K562 (cell line): ENCODE measurements around the gene PSMD8. TPM values are rescaled to one million over a fixed set of nuclear protein-coding genes. Genes with fewer than 3 reads are reported as not detected.

Experiments
- CBX3 ChIP-seq, 2 experiments: IDR thresholded peaks; 1 replicate in 1 of 2; 2 replicates in 1 of 2; pipeline ENCODE4 v1.6.1; 2012; ENCODE audit warnings: inconsistent platforms in 2 of 2, low read length in 2 of 2, borderline replicate concordance in 1 of 2, control low read depth in 1 of 2
- CC2D1A ChIP-seq: fragments of 450-650 bp; IDR thresholded peaks from 2 replicates; pipeline ENCODE4 v1.6.1; 2017; ENCODE audit warnings: mild to moderate bottlenecking
- CREB5 ChIP-seq: fragments of 250-450 bp; sonication (Bioruptor Pico); IDR thresholded peaks from 2 replicates; pipeline ENCODE4 v1.5.0; 2020; ENCODE audit warnings: mild to moderate bottlenecking
- CSDE1 ChIP-seq, 2 experiments: fragments of 450-650 bp; IDR thresholded peaks; 2 replicates each; pipeline ENCODE4 v1.6.1; 2016; ENCODE audit warnings: mild to moderate bottlenecking in 1 of 2
- DEAF1 ChIP-seq: fragments of 450-650 bp; formaldehyde crosslinking; IDR thresholded peaks from 2 replicates; pipeline ENCODE4 v1.4.0; 2020; ENCODE audit warnings: mild to moderate bottlenecking, moderate library complexity
- DIDO1 ChIP-seq: fragments of 450-650 bp; IDR thresholded peaks from 2 replicates; pipeline ENCODE4 v1.6.1; 2016; ENCODE audit warnings: low read depth, missing biosample characterization, missing genetic modification characterization
- E2F8 ChIP-seq: fragments of 450-650 bp; IDR thresholded peaks from 2 replicates; pipeline ENCODE4 v1.7.1; 2018; ENCODE audit warnings: mild to moderate bottlenecking, low read depth; ENCODE audit not compliant: partially characterized antibody
- ETV6 ChIP-seq, 3 experiments: fragments of 150-350 bp in 1 of 3; sonication (generic) in 1 of 3; formaldehyde crosslinking in 1 of 3; IDR thresholded peaks; 2 replicates each; pipeline versions ENCODE4 v1.6.1 to v1.8.0; 2014 to 2022; ENCODE audit warnings: borderline replicate concordance in 2 of 3, low read depth in 2 of 3, antibody characterized with exemption in 1 of 3, low read length in 1 of 3, mild to moderate bottlenecking in 1 of 3, missing genetic modification reagents in 1 of 3
- EWSR1 ChIP-seq: fragments of 450-650 bp; IDR thresholded peaks from 2 replicates; pipeline ENCODE4 v1.6.1; 2018; ENCODE audit warnings: borderline replicate concordance, mild to moderate bottlenecking, low read depth, moderate library complexity; ENCODE audit not compliant: partially characterized antibody
- FOXM1 ChIP-seq, 2 experiments: fragments of 450-650 bp in 1 of 2; sonication (generic) in 1 of 2; formaldehyde crosslinking in 1 of 2; IDR thresholded peaks; 2 replicates each; pipeline versions ENCODE4 v1.6.1 to v1.9.0; 2017 to 2022; ENCODE audit warnings: low read depth in 2 of 2, mild to moderate bottlenecking in 2 of 2, missing genetic modification reagents in 1 of 2, moderate library complexity in 1 of 2
- HOXB6 ChIP-seq: fragments of 250-450 bp; sonication (Bioruptor Pico); IDR thresholded peaks from 2 replicates; pipeline ENCODE4 v1.5.1; 2022; ENCODE audit warnings: mild to moderate bottlenecking, borderline replicate concordance
- MBD2 ChIP-seq: sonication (generic); IDR thresholded peaks from 2 replicates; pipeline ENCODE4 v1.6.1; 2016; ENCODE audit warnings: low read depth, borderline replicate concordance
- MEF2A ChIP-seq: IDR thresholded peaks from 2 replicates; pipeline ENCODE4 v1.6.1; 2011; ENCODE audit warnings: low read depth, mild to moderate bottlenecking, low read length, moderate library complexity; ENCODE audit not compliant: control insufficient read depth
- MYBL2 ChIP-seq, 2 experiments: fragments of 450-650 bp in 1 of 2; sonication (generic) in 1 of 2; formaldehyde crosslinking in 1 of 2; IDR thresholded peaks; 2 replicates each; pipeline versions ENCODE4 v1.6.1 to v1.8.1; 2017 to 2022; ENCODE audit warnings: borderline replicate concordance in 1 of 2, inconsistent platforms in 1 of 2, low read depth in 1 of 2, mild to moderate bottlenecking in 1 of 2, missing genetic modification reagents in 1 of 2, moderate library complexity in 1 of 2
- PHF20 ChIP-seq: fragments of 450-650 bp; IDR thresholded peaks from 2 replicates; pipeline ENCODE4 v1.6.1; 2018; ENCODE audit not compliant: partially characterized antibody
- POLR2AphosphoS2 ChIP-seq: IDR thresholded peaks from 2 replicates; pipeline ENCODE4 v1.6.1; 2012; ENCODE audit warnings: low read length, improper control_type of control experiment
- SMAD3 ChIP-seq: fragments of 450-650 bp; formaldehyde crosslinking; conservative IDR thresholded peaks from 2 replicates; pipeline ENCODE4 v1.4.0; 2020; ENCODE audit warnings: mild to moderate bottlenecking
- ZNF134 ChIP-seq: fragments of 250-450 bp; sonication (Bioruptor Pico); conservative IDR thresholded peaks from 2 replicates; pipeline ENCODE4 v1.4.0; 2020
- ZNF436 ChIP-seq: fragments of 250-450, 450-650 bp; sonication (Bioruptor Pico); formaldehyde crosslinking; IDR thresholded peaks from 2 replicates; pipeline ENCODE4 v1.7.0; 2020; ENCODE audit warnings: mild to moderate bottlenecking
- ZNF584 ChIP-seq: fragments of 200-800 bp; sonication (Bioruptor generic); IDR thresholded peaks from 2 replicates; pipeline ENCODE4 v1.6.1; 2016; ENCODE audit warnings: low read depth, mild to moderate bottlenecking, missing genetic modification characterization, missing compliant biosample characterization
- polyA plus RNA-seq, 8 experiments: library from polyadenylated mRNA; depleted of rRNA in 4 of 8; stranded (reverse) in 5 of 8; unstranded in 3 of 8; fragments of >200 nt; fragmentation: Nextera tagmentation in 2 of 8; fragmentation: Illumina TruSeq in 1 of 8; extraction: Ambion mirVana in 2 of 8; extraction: Trizol in 1 of 8; gene quantifications; 2 replicates each; pipeline versions ENCODE4 v1.2.1 to v1.2.3, GENCODE V29; 2011 to 2014; ENCODE audit warnings: inconsistent platforms in 1 of 8, missing spikeins in 1 of 8
- total RNA-seq, 7 experiments: library from RNA; depleted of rRNA in 6 of 7; stranded (reverse); fragments of >200 nt in 6 of 7; fragmentation: Illumina TruSeq in 2 of 7; extraction: Trizol in 2 of 7; gene quantifications; 2 replicates each; pipeline versions ENCODE4 v1.2.1 to v1.2.3, GENCODE V29; 2011 to 2021; ENCODE audit warnings: low replicate concordance in 1 of 7
- TF ChIP-seq, protein P1 (sequence below): sonication (generic); formaldehyde crosslinking; IDR thresholded peaks from 2 replicates; pipeline ENCODE4 v1.8.1; 2022; ENCODE audit warnings: missing genetic modification reagents

Gene PSMD8
- total and polyA plus RNA-seq, 9 of the 15 experiments (the other 6 are each of a cell fraction or from before 2014, with no cell fraction given): 130 to 583 (median 315) TPM

DNA sequence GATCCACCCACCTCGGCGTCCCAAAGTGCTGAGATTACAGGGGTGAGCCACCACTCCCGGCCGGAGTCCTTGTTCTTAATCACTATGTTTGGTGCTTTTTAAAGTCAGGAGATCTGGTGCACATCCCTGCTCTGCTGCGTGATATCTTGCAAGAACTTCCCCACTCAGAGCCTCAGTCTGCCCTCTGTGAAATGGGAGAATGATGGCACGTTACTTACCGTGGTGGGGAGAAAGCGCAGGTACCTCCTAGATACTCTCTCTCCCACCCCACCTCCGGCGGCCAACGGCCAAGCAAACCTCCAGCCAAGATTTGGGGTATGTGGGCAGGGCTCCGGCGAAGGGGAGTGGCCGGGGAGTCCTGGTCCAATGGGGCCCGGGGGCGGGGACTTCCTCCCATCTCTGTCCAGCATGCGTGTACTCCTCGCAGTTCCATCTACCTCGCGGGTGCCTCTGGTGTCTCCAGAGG is 58.9 kb downstream of the PSMD8 start, which contains the start of gene RYR1 (continued):
- TF ChIP-seq E2F8 (no peak), SMAD3 (CRISPR knock-in tag) (no peak), PHF20 (peak; percentile 27), CSDE1 (IDR thresholded peaks at IDR 0.05) (no peak), MBD2 (no peak), FOXM1 (IDR thresholded peaks at IDR 0.05; ENCODE audit: low read depth) (0 out of 2 replicates have a peak, but pooled peaks have one; percentile 28), FOXM1 (CRISPR knock-in tag; IDR thresholded peaks at IDR 0.05; ENCODE audit: low read depth) (no peak), CC2D1A (no peak; the same call in 1 of the 2 replicates), POLR2AphosphoS2 (no peak), CREB5 (CRISPR knock-in tag) (no peak), CBX3 (IDR thresholded peaks at IDR 0.05; ENCODE audit: borderline replicate concordance in 1 of 2, low read length in 2 of 2) (peak in 1 of 2 experiments; percentile 64; a peak in 1 of 3 replicates), EWSR1 (no peak), DEAF1 (no peak), MYBL2 (IDR thresholded peaks at IDR 0.05; ENCODE audit: low read depth) (no peak), MYBL2 (CRISPR knock-in tag; IDR thresholded peaks at IDR 0.05; ENCODE audit: borderline replicate concordance) (no peak), MEF2A (no peak), ZNF134 (CRISPR knock-in tag) (no peak), ZNF584 (CRISPR knock-in tag) (no peak), ZNF436 (CRISPR knock-in tag) (no peak), ETV6 (IDR thresholded peaks at IDR 0.05; ENCODE audit: borderline replicate concordance in 1 of 2, low read depth in 2 of 2, low read length in 1 of 2) (0 out of 4 replicates have a peak, but pooled peaks of 1 of the 2 experiments have one; percentile 38), ETV6 (CRISPR knock-in tag; IDR thresholded peaks at IDR 0.05; ENCODE audit: borderline replicate concordance) (no peak), HOXB6 (CRISPR knock-in tag) (no peak), DIDO1 (tag) (no peak)
- TF ChIP-seq, protein P1, sequence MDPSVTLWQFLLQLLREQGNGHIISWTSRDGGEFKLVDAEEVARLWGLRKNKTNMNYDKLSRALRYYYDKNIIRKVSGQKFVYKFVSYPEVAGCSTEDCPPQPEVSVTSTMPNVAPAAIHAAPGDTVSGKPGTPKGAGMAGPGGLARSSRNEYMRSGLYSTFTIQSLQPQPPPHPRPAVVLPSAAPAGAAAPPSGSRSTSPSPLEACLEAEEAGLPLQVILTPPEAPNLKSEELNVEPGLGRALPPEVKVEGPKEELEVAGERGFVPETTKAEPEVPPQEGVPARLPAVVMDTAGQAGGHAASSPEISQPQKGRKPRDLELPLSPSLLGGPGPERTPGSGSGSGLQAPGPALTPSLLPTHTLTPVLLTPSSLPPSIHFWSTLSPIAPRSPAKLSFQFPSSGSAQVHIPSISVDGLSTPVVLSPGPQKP (CRISPR knock-in tag): no peak
